NT2/D1 (cell line): Measurements from ENCODE around the gene LILRB5.
"Not testable (repeated sequence)": the region's sequence is repeated elsewhere in the genome, so short reads cannot be mapped to it uniquely, and the experiment has no call there.

Experiments
- SUZ12 ChIP-seq: IDR thresholded peaks from 2 replicates; pipeline ENCODE4 v1.6.1; 2011; ENCODE audit not compliant: insufficient read length, insufficient read depth; ENCODE audit errors: extremely low read depth
- YY1 ChIP-seq: IDR thresholded peaks from 2 replicates; pipeline ENCODE4 v1.6.1; 2011; ENCODE audit not compliant: insufficient read length, insufficient read depth
- ZNF274 ChIP-seq: IDR thresholded peaks from 2 replicates; pipeline ENCODE4 v1.6.1; 2011; ENCODE audit warnings: mild to moderate bottlenecking, low read depth, low read length

DNA sequence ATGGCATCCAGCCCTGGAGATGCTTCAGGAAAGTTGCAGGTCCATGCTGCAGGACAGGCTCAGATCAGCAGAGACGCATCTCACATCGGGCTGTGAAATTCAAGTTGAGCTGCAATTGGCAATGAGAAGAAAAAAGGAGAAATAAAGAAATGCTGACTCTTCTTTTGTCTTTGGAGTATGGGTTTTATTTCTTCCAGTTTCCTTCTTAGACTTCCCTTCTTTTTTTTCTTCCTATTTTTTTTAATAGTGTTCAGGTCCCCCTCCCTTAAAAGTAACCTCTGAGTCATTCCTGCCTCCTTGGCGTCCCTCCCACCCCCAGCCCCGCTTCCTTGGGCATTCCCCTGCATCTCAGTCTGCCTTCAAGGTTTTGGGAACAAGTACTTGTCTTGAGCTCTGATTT, 14.5 kb upstream of the LILRB5 start:
- not testable (repeated sequence) for TF ChIP-seq ZNF274, SUZ12, YY1
